ENCODE results near the gene XKRX. TPM values are rescaled to one million over a fixed set of nuclear protein-coding genes. Genes with fewer than 3 reads are reported as not detected.
A peak's percentile ranks its signal among the peaks of the same experiment; 100 is the strongest.

XKRX gene
- total RNA-seq, 1 donor from 2014 or later, result not detected

- H3K79me2 ChIP-seq (ENCODE audit: insufficient read depth, low read length), result no peaks in the 10 kb centered on the region
- no peak overlapping the region for H3K4me3 Mint-ChIP-seq (ENCODE audit: unreplicated experiment)
- H3K9ac ChIP-seq (ENCODE audit: low read length), result no peak overlapping the region
- no peaks in the 10 kb centered on the region for H3K27me3 ChIP-seq (ENCODE audit: insufficient read depth, low read length)
- no peak overlapping the region for H3K4me3 ChIP-seq (ENCODE audit: insufficient read depth, low read depth, low read length)
- H3K4me1 ChIP-seq (ENCODE audit: insufficient read depth, low read length), result no peaks in the 10 kb centered on the region
- H3K9me3 ChIP-seq (ENCODE audit: insufficient read depth, low read depth, low read length), result no peaks in the 10 kb centered on the region
- DNase-seq (ENCODE audit: low read depth), result no peak
- TF ChIP-seq CTCF (IDR thresholded peaks at IDR 0.05; ENCODE audit: insufficient read depth, low read depth, low read length) (no peak), EZH2 (IDR thresholded peaks at IDR 0.05; ENCODE audit: insufficient read depth, low read length) (no peak)
- no peaks in the 10 kb centered on the region for H3K4me1 Mint-ChIP-seq (ENCODE audit: low read depth, unreplicated experiment)
- H3K4me2 ChIP-seq (ENCODE audit: low read length), result no peak overlapping the region
- H3K36me3 Mint-ChIP-seq (ENCODE audit: low read depth, unreplicated experiment), result no peaks in the 10 kb centered on the region
- H3K27me3 Mint-ChIP-seq (ENCODE audit: low read depth, unreplicated experiment), result no peaks in the 10 kb centered on the region
- H3K27ac Mint-ChIP-seq (ENCODE audit: unreplicated experiment), result no peak overlapping the region
- H3K36me3 ChIP-seq (ENCODE audit: insufficient read depth, low read length), result no peaks in the 10 kb centered on the region
- no peaks in the 10 kb centered on the region for H3K9me3 Mint-ChIP-seq (ENCODE audit: unreplicated experiment)
- no peak overlapping the region for H2AFZ ChIP-seq (ENCODE audit: low read depth, low read length)
- no peak overlapping the region for H3K27ac ChIP-seq (ENCODE audit: low read depth, low read length)
- no peak for FAIRE-seq
- no peaks in the 10 kb centered on the region for H4K20me1 ChIP-seq (ENCODE audit: insufficient read depth, low read length)
These were observed 23.1 kb downstream of the XKRX start for GRCh38 chrX:100905620-100906019.

- Histone ChIP-seq H3K79me2 (ENCODE audit: insufficient read depth, low read length) (no peaks in the 10 kb centered on the region), H3K4me2 (ENCODE audit: low read length) (no peak overlapping the region), H3K9ac (ENCODE audit: low read length) (no peak overlapping the region), H3K4me1 (ENCODE audit: insufficient read depth, low read length) (no peaks in the 10 kb centered on the region), H3K27me3 (ENCODE audit: insufficient read depth, low read length) (no peaks in the 10 kb centered on the region), H3K27ac (ENCODE audit: low read depth, low read length) (no peak overlapping the region), H3K36me3 (ENCODE audit: insufficient read depth, low read length) (no peaks in the 10 kb centered on the region), H3K4me3 (ENCODE audit: insufficient read depth, low read depth, low read length) (no peak overlapping the region), H4K20me1 (ENCODE audit: insufficient read depth, low read length) (no peaks in the 10 kb centered on the region), H3K9me3 (ENCODE audit: insufficient read depth, low read depth, low read length) (no peaks in the 10 kb centered on the region), H2AFZ (ENCODE audit: low read depth, low read length) (no peak overlapping the region)
- H3K9me3 Mint-ChIP-seq (ENCODE audit: unreplicated experiment), result no peaks in the 10 kb centered on the region
- no peaks in the 10 kb centered on the region for H3K4me1 Mint-ChIP-seq (ENCODE audit: low read depth, unreplicated experiment)
- TF ChIP-seq EZH2 (IDR thresholded peaks at IDR 0.05; ENCODE audit: insufficient read depth, low read length) (no peak), CTCF (IDR thresholded peaks at IDR 0.05; ENCODE audit: insufficient read depth, low read depth, low read length) (no peak)
- H3K27me3 Mint-ChIP-seq (ENCODE audit: low read depth, unreplicated experiment), result no peaks in the 10 kb centered on the region
- no peak overlapping the region for H3K4me3 Mint-ChIP-seq (ENCODE audit: unreplicated experiment)
- no peak for FAIRE-seq
- H3K36me3 Mint-ChIP-seq (ENCODE audit: low read depth, unreplicated experiment), result no peaks in the 10 kb centered on the region
- DNase-seq (ENCODE audit: low read depth), result no peak
- H3K27ac Mint-ChIP-seq (ENCODE audit: unreplicated experiment), result no peak overlapping the region
These were observed 24.3 kb downstream of the XKRX start for GRCh38 chrX:100904433-100904832.

GRCh38 chrX:100895365-100896075 lies 33.2 kb downstream of the XKRX start:
- no peaks in the 10 kb centered on the region for H3K79me2 ChIP-seq (ENCODE audit: insufficient read depth, low read length)
- H2AFZ ChIP-seq (ENCODE audit: low read depth, low read length), result no peak overlapping the region
- no peak for TF ChIP-seq EZH2 (IDR thresholded peaks at IDR 0.05; ENCODE audit: insufficient read depth, low read length)
- TF ChIP-seq CTCF (IDR thresholded peaks at IDR 0.05; ENCODE audit: insufficient read depth, low read depth, low read length), result peak; percentile 31
- H3K9ac ChIP-seq (ENCODE audit: low read length), result no peak overlapping the region
- H3K4me2 ChIP-seq (ENCODE audit: low read length), result no peak overlapping the region
- H3K27ac ChIP-seq (ENCODE audit: low read depth, low read length), result no peak overlapping the region
- no peaks in the 10 kb centered on the region for H3K4me1 ChIP-seq (ENCODE audit: insufficient read depth, low read length)
- DNase-seq (ENCODE audit: low read depth), result peak; percentile 10
- H3K27me3 Mint-ChIP-seq (ENCODE audit: low read depth, unreplicated experiment), result no peaks in the 10 kb centered on the region
- FAIRE-seq, result peak; percentile 93
- H3K36me3 Mint-ChIP-seq (ENCODE audit: low read depth, unreplicated experiment), result no peaks in the 10 kb centered on the region
- no peaks in the 10 kb centered on the region for H3K27me3 ChIP-seq (ENCODE audit: insufficient read depth, low read length)
- peaks cover 2% of the 10 kb centered on the region for H3K4me1 Mint-ChIP-seq (ENCODE audit: low read depth, unreplicated experiment)
- H3K27ac Mint-ChIP-seq (ENCODE audit: unreplicated experiment), result peak overlapping the region; percentile 48
- no peak overlapping the region for H3K4me3 Mint-ChIP-seq (ENCODE audit: unreplicated experiment)
- no peak overlapping the region for H3K4me3 ChIP-seq (ENCODE audit: insufficient read depth, low read depth, low read length)
- H3K9me3 ChIP-seq (ENCODE audit: insufficient read depth, low read depth, low read length), result no peaks in the 10 kb centered on the region
- no peaks in the 10 kb centered on the region for H3K9me3 Mint-ChIP-seq (ENCODE audit: unreplicated experiment)
- H3K36me3 ChIP-seq (ENCODE audit: insufficient read depth, low read length), result no peaks in the 10 kb centered on the region
- H4K20me1 ChIP-seq (ENCODE audit: insufficient read depth, low read length), result no peaks in the 10 kb centered on the region

All from astrocyte (in vitro differentiated cells and primary cell).